Measurements from ENCODE around the gene TMEM234. TPM values are rescaled to one million over a fixed set of nuclear protein-coding genes. Genes with fewer than 3 reads are reported as not detected.
A peak's percentile ranks its signal among the peaks of the same experiment; 100 is the strongest.

TMEM234 gene
- total and polyA plus RNA-seq, 8 donors, result 19.3 to 24.8 (median 21.6) TPM

GRCh38 chr1:32228771-32229170, 6.6 kb upstream of the TMEM234 start:
- no peak overlapping the region for H3K27ac ChIP-seq
- DNase-seq (no peak), ATAC-seq (no peak)
- H3K4me3 ChIP-seq, result no peak overlapping the region
- H3K36me3 ChIP-seq, result peaks cover 0 to 100% of the 10 kb centered on the region in 2 donors
- H3K9me3 ChIP-seq, result no peaks in the 10 kb centered on the region
- H3K27me3 ChIP-seq, result no peaks in the 10 kb centered on the region
- H3K4me1 ChIP-seq, result peaks cover 2 to 5% of the 10 kb centered on the region in 2 donors
- intact Hi-C loops (cut with DNase I), result no loop called here
- no peak for TF ChIP-seq CTCF (IDR thresholded peaks at IDR 0.05)

- no peaks in the 10 kb centered on the region for H3K9me3 ChIP-seq
- no peaks in the 10 kb centered on the region for H3K27me3 ChIP-seq
- no peak for TF ChIP-seq CTCF (IDR thresholded peaks at IDR 0.05)
- no peak for DNase-seq
- peaks cover 22 to 28% of the 10 kb centered on the region in 2 donors for H3K4me1 ChIP-seq
- no peak for ATAC-seq
- peaks cover 0 to 63% of the 10 kb centered on the region in 2 donors for H3K36me3 ChIP-seq
- no peak overlapping the region for H3K27ac ChIP-seq
- no peak overlapping the region for H3K4me3 ChIP-seq
- intact Hi-C loops (cut with DNase I), result no loop called here
Observed at GRCh38 chr1:32224285-32224684, 2.1 kb upstream of the TMEM234 start.

GRCh38 chr1:32223683-32224082, 1.5 kb upstream of the TMEM234 start:
- TF ChIP-seq CTCF (IDR thresholded peaks at IDR 0.05), result no peak
- H3K4me1 ChIP-seq, result peaks cover 22 to 28% of the 10 kb centered on the region in 2 donors
- peaks cover 0 to 57% of the 10 kb centered on the region in 2 donors for H3K36me3 ChIP-seq
- H3K9me3 ChIP-seq, result no peaks in the 10 kb centered on the region
- peak overlapping the region in 1 of 2 donors; percentile 93 for H3K4me3 ChIP-seq
- no peak for DNase-seq
- H3K27ac ChIP-seq, result no peak overlapping the region
- no peaks in the 10 kb centered on the region for H3K27me3 ChIP-seq
- intact Hi-C loops (cut with DNase I), result no loop called here
- ATAC-seq, result no peak

GRCh38 chr1:32221581-32221979, 573 bp downstream of the TMEM234 start:
- intact Hi-C loops (cut with DNase I), result no loop called here
- Histone ChIP-seq H3K27ac (peak overlapping the region; percentile 75 to 87), H3K9me3 (no peaks in the 10 kb centered on the region), H3K36me3 (peaks cover 0 to 51% of the 10 kb centered on the region in 2 donors), H3K4me1 (peaks cover 22 to 28% of the 10 kb centered on the region in 2 donors), H3K27me3 (no peaks in the 10 kb centered on the region), H3K4me3 (peak overlapping the region; percentile 64 to 93)
- ATAC-seq (no peak), DNase-seq (no peak)
- no peak for TF ChIP-seq CTCF (IDR thresholded peaks at IDR 0.05)

- peaks cover 0 to 51% of the 10 kb centered on the region in 2 donors for H3K36me3 ChIP-seq
- DNase-seq, result no peak
- no peaks in the 10 kb centered on the region for H3K9me3 ChIP-seq
- H3K27ac ChIP-seq, result peak overlapping the region in 1 of 2 donors; percentile 87
- no peaks in the 10 kb centered on the region for H3K27me3 ChIP-seq
- TF ChIP-seq CTCF (IDR thresholded peaks at IDR 0.05), result no peak
- ATAC-seq, result no peak
- peak overlapping the region; percentile 64 to 93 for H3K4me3 ChIP-seq
- H3K4me1 ChIP-seq, result peaks cover 22 to 31% of the 10 kb centered on the region in 2 donors
- intact Hi-C loops (cut with DNase I), result no loop called here
Observed at GRCh38 chr1:32220746-32221580, 1.2 kb downstream of the TMEM234 start.
